Mesothelial cell of epicardium (in vitro differentiated cells): ENCODE results near the gene LMCD1. TPM values are rescaled to one million over a fixed set of nuclear protein-coding genes. Genes with fewer than 3 reads are reported as not detected.

Experiments used
- DNase-seq, 2 experiments: peaks; one replicate each; pipeline ENCODE4 v3.0.0; 2021; ENCODE audit warnings: low spot score in 2 of 2; ENCODE audit not compliant: unreplicated experiment in 2 of 2
- H3K27ac Mint-ChIP-seq: 2 replicates; pipeline ENCODE4 v1.8.0; 2021; ENCODE audit warnings: mixed read lengths
- H3K27me3 Mint-ChIP-seq: 2 replicates; pipeline ENCODE4 v1.8.0; 2021; ENCODE audit warnings: low read depth, mixed read lengths
- H3K36me3 Mint-ChIP-seq: 2 replicates; pipeline ENCODE4 v1.8.0; 2021; ENCODE audit warnings: mixed read lengths
- H3K4me1 Mint-ChIP-seq: 2 replicates; pipeline ENCODE4 v1.8.0; 2021; ENCODE audit warnings: mixed read lengths
- H3K4me3 Mint-ChIP-seq: 2 replicates; pipeline ENCODE4 v1.8.0; 2021; ENCODE audit warnings: mild to moderate bottlenecking, moderate library complexity, mixed read lengths
- H3K9me3 Mint-ChIP-seq: 2 replicates; pipeline ENCODE4 v1.8.0; 2021; ENCODE audit warnings: mixed read lengths
- CTCF ChIP-seq: fragments of 200-600 bp; sonication (generic); IDR thresholded peaks from one replicate; pipeline ENCODE4 v1.5.0; 2021; ENCODE audit warnings: antibody characterized with exemption; ENCODE audit not compliant: unreplicated experiment
- total RNA-seq: library from RNA; stranded (reverse); gene quantifications from 3 replicates; pipeline ENCODE4 v1.2.1, GENCODE V29; 2021

Gene LMCD1
- total RNA-seq, 1 donor from 2014 or later = 20.8 TPM

DNA sequence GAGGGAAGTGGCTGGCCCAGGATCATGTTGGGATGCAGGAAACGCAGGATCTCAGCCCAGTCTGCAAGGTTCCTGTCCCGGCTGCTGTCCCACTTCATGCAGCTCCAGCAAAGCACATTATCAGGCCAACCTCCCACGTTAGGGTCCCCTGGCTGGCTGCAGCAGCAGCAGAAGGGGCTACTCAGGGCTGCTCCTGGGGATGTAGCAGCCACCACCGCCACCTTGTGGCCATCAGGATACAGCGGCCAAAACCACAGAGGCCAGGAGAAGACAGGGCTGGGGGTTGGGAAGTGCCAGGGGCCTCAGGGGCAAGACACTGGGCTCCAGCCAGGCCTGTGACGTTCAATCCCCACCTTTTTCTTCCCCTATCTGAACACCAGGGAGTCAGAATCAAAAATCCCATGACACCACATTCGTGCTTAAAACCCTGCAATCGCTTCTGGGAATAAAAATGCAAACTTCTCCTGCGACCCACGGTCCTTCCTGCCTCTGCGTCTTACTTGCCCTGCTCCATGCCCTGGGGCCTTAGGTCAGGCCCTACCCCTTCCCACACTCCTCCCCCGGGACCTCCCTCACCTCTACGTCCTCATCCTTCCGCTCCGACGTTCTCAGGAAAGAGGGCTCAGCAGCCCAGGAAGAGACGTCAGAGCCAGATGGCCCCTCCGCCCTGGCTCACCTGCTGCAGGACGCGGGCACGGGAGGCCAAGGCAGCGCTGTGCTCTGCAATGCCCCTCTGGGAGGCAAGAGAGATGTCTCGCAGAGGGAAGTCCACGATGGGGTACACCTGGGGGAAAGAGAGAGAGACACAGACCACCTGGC, 121.5 kb downstream of the LMCD1 start:
- Mint-ChIP-seq H3K27ac (peak overlapping the region; percentile 69), H3K36me3 (peaks cover 2% of the 10 kb centered on the region), H3K27me3 (no peaks in the 10 kb centered on the region), H3K9me3 (peaks cover 13% of the 10 kb centered on the region), H3K4me1 (peaks cover 11% of the 10 kb centered on the region), H3K4me3 (peak overlapping the region; percentile 8)
- peak; percentile 60 to 81 for DNase-seq
- TF ChIP-seq CTCF = peak; percentile 85

- H3K27ac Mint-ChIP-seq = no peak overlapping the region
- H3K36me3 Mint-ChIP-seq = peaks cover 2% of the 10 kb centered on the region
- H3K9me3 Mint-ChIP-seq = peaks cover 13% of the 10 kb centered on the region
- no peak for DNase-seq
- H3K4me3 Mint-ChIP-seq = no peak overlapping the region
- peaks cover 11% of the 10 kb centered on the region for H3K4me1 Mint-ChIP-seq
- no peak for TF ChIP-seq CTCF
- H3K27me3 Mint-ChIP-seq = no peaks in the 10 kb centered on the region
Observed at GRCh38 chr3:8623741-8624140, 122.1 kb downstream of the LMCD1 start.

Other genes with a start within 250 kb of the LMCD1 start
- 1.3 to 1.4 TPM (median 1.3 TPM) in 3 replicates for gene SSUH2, start 143.0 kb downstream of the LMCD1 start, total RNA-seq
- gene CAV3, start 232.0 kb downstream of the LMCD1 start, total RNA-seq = not detected in 3 replicates